SKM-1 treated with dmso at 0.1 percent for 144 hours (cell line): ENCODE measurements around the gene CFAP20DC.
"Not testable (repeated sequence)": the region's sequence is repeated elsewhere in the genome, so short reads cannot be mapped to it uniquely, and the experiment has no call there.

ENCODE experiments used
- DNase-seq: peaks from one replicate; lab custom pipeline; 2025; ENCODE audit not compliant: unreplicated experiment; lab: John Stamatoyannopoulos, UW

CFAP20DC gene

GRCh38 chr3:58751235-58751634 is 298.6 kb downstream of the CFAP20DC start:
- DNase-seq, result no peak

GRCh38 chr3:58749948-58750347 is 299.9 kb downstream of the CFAP20DC start:
- no peak for DNase-seq

- no peak for DNase-seq
Observed at GRCh38 chr3:58748024-58748423, 301.8 kb downstream of the CFAP20DC start.

GRCh38 chr3:58746758-58747157 is 303.1 kb downstream of the CFAP20DC start:
- DNase-seq, result no peak

- no peak for DNase-seq
Observed at GRCh38 chr3:58743296-58743695, 306.5 kb downstream of the CFAP20DC start.

- no peak for DNase-seq
Observed at GRCh38 chr3:58742239-58742638, 307.6 kb downstream of the CFAP20DC start.

- DNase-seq, result no peak
Observed at GRCh38 chr3:58737644-58738043, 312.2 kb downstream of the CFAP20DC start.

GRCh38 chr3:58731673-58732072 is 318.2 kb downstream of the CFAP20DC start:
- no peak for DNase-seq

GRCh38 chr3:58728723-58729122 is 321.1 kb downstream of the CFAP20DC start:
- no peak for DNase-seq

GRCh38 chr3:58725326-58725853 is 324.4 kb downstream of the CFAP20DC start:
- no peak for DNase-seq

- no peak for DNase-seq
Observed at GRCh38 chr3:58724336-58724735, 325.5 kb downstream of the CFAP20DC start.

- no peak for DNase-seq
Observed at GRCh38 chr3:58723173-58723572, 326.7 kb downstream of the CFAP20DC start.

GRCh38 chr3:58722561-58722960 is 327.3 kb downstream of the CFAP20DC start:
- DNase-seq, result no peak

GRCh38 chr3:58720526-58720925 is 329.3 kb downstream of the CFAP20DC start:
- DNase-seq, result no peak

GRCh38 chr3:58719684-58720083 is 330.1 kb downstream of the CFAP20DC start:
- no peak for DNase-seq

GRCh38 chr3:58713715-58714401 is 336.0 kb downstream of the CFAP20DC start:
- DNase-seq, result no peak

GRCh38 chr3:58711871-58712270 is 338.0 kb downstream of the CFAP20DC start:
- DNase-seq, result no peak

- not testable (repeated sequence) for DNase-seq
Observed at GRCh38 chr3:58708983-58709382, 340.8 kb downstream of the CFAP20DC start.

- DNase-seq, result no peak
Observed at GRCh38 chr3:58708116-58708791, 341.6 kb downstream of the CFAP20DC start.

- DNase-seq, result no peak
Observed at GRCh38 chr3:58707390-58707930, 342.4 kb downstream of the CFAP20DC start.

GRCh38 chr3:58706395-58707167 is 343.2 kb downstream of the CFAP20DC start:
- no peak for DNase-seq
